Measurements from ENCODE around the gene NKG7.

NKG7 gene

DNA sequence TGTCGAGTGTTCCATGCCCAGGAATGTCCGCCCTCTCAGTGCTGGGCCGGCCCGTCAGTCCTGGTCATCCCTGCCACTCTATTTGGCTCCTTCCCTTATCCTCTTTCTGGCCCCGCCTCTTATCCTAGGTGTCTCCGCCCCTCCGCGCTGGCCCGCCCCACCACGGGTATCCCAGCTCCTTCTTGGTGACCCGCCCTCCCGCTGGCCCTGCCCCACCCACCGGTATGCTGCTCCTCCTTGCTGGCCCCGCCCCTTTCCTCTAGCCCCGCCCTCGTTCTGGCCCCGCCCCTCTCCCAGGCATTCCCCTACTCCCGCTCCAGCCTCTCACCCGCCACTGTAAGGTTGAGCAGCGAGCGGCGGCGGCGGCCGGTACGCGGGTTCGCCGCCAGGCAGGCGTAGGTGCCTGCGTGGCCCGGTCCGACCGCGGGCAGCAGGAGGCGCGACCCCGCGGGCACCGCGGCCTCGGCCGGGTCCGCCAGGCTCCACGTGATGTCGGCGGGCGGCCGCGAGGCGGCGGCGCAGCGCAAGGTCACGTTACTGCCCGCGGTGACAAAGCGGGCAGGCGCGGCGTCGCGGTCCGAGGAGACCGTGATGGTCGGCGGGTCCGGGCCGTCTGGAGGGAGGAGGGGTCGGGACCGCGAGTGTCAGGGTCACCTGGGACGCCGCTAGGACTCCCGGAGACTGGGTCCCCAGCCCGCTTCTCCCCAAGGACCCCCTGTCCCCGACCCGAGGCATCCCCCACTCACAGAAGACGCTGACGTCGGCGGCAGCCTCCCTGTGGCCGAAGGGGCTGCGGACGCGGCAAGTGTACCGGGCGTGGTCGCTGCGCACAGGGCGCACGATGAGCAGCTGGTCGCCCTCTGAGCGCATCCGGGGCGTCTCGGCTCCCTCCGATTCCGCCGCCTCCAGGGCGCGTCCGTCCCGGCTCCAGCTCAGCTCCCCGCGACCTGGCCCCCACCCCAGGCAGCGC is 32.5 kb downstream of the NKG7 start:
- Histone ChIP-seq H3K36me3 (peaks cover 4 to 10% (median 5%) of the 10 kb centered on the region in 11 experiments; a peak in 17 of 22 replicates), H4K20me1 (peaks cover 0 to 5% (median 0%) of the 10 kb centered on the region in 11 experiments; a peak in 1 of 22 replicates), H3K4me3 (peak overlapping the region; percentile 59 to 77 (median 68)), H3K4me1 (peaks cover 21 to 43% (median 34%) of the 10 kb centered on the region in 10 experiments; a peak in 19 of 20 replicates), H3K27ac (peak overlapping the region; percentile 60 to 85 (median 76); a peak in 20 of 22 replicates), H3K27me3 (peaks cover 0 to 19% (median 11%) of the 10 kb centered on the region in 11 experiments; a peak in 18 of 22 replicates), H3K9me3 (replicated peaks in 1 of 11) (no peaks in the 10 kb centered on the region), H3K9ac (peak overlapping the region; percentile 66 to 85 (median 80)), H3K4me2 (peak overlapping the region; percentile 86 to 98 (median 95))
- TF ChIP-seq Cebpa-rat (IDR thresholded peaks at IDR 0.05): no peak

- peaks cover 14 to 36% (median 28%) of the 10 kb centered on the region in 10 experiments; a peak in 18 of 20 replicates for H3K4me1 ChIP-seq
- H3K4me3 ChIP-seq: peak overlapping the region; percentile 59 to 77 (median 68)
- no peaks in the 10 kb centered on the region for H3K9me3 ChIP-seq (replicated peaks in 1 of 11)
- peaks cover 0 to 19% (median 11%) of the 10 kb centered on the region in 11 experiments; a peak in 18 of 22 replicates for H3K27me3 ChIP-seq
- H3K4me2 ChIP-seq: peak overlapping the region; percentile 78 to 98 (median 91)
- TF ChIP-seq Cebpa-rat (IDR thresholded peaks at IDR 0.05): no peak
- H3K36me3 ChIP-seq: peaks cover 0 to 4% (median 0%) of the 10 kb centered on the region in 11 experiments; a peak in 2 of 22 replicates
- peak overlapping the region in 10 of 11 experiments; percentile 44 to 77 (median 68); a peak in 18 of 22 replicates for H3K27ac ChIP-seq
- peaks cover 0 to 5% (median 0%) of the 10 kb centered on the region in 11 experiments; a peak in 1 of 22 replicates for H4K20me1 ChIP-seq
- H3K9ac ChIP-seq: peak overlapping the region; percentile 53 to 83 (median 75); a peak in 21 of 22 replicates
These were observed 33.2 kb downstream of the NKG7 start for GRCh38 chr19:51339313-51339686.

GRCh38 chr19:51338563-51339312 is 33.7 kb downstream of the NKG7 start:
- Histone ChIP-seq H3K9ac (peak overlapping the region; percentile 53 to 83 (median 75)), H3K4me3 (peak overlapping the region; percentile 59 to 77 (median 68)), H3K4me2 (peak overlapping the region; percentile 78 to 98 (median 91)), H3K4me1 (peaks cover 11 to 31% (median 26%) of the 10 kb centered on the region in 10 experiments; a peak in 17 of 20 replicates), H3K27me3 (peaks cover 0 to 19% (median 11%) of the 10 kb centered on the region in 11 experiments; a peak in 18 of 22 replicates), H3K9me3 (replicated peaks in 1 of 11) (0 out of 22 replicates have a peak, but pooled peaks cover 0 to 4% (median 0%) of the 10 kb centered on the region in 11 experiments), H4K20me1 (peaks cover 0 to under 1% (median 0%) of the 10 kb centered on the region in 11 experiments; a peak in 1 of 22 replicates), H3K27ac (peak overlapping the region in 10 of 11 experiments; percentile 44 to 77 (median 68); a peak in 19 of 22 replicates), H3K36me3 (no peaks in the 10 kb centered on the region)
- no peak for TF ChIP-seq Cebpa-rat (IDR thresholded peaks at IDR 0.05)

GRCh38 chr19:51337861-51338562 is 34.4 kb downstream of the NKG7 start:
- Histone ChIP-seq H3K27ac (peak overlapping the region in 9 of 11 experiments; percentile 51 to 77 (median 73); a peak in 18 of 22 replicates), H4K20me1 (no peaks in the 10 kb centered on the region), H3K9me3 (replicated peaks in 1 of 11) (0 out of 22 replicates have a peak, but pooled peaks cover 0 to 6% (median 0%) of the 10 kb centered on the region in 11 experiments), H3K27me3 (peaks cover 0 to 19% (median 11%) of the 10 kb centered on the region in 11 experiments; a peak in 18 of 22 replicates), H3K36me3 (no peaks in the 10 kb centered on the region), H3K4me3 (peak overlapping the region; percentile 59 to 77 (median 68); a peak in 19 of 20 replicates), H3K9ac (peak overlapping the region; percentile 53 to 83 (median 75); a peak in 21 of 22 replicates), H3K4me2 (peak overlapping the region; percentile 78 to 98 (median 91)), H3K4me1 (peaks cover 9 to 30% (median 25%) of the 10 kb centered on the region in 10 experiments; a peak in 17 of 20 replicates)
- no peak for TF ChIP-seq Cebpa-rat (IDR thresholded peaks at IDR 0.05)

DNA sequence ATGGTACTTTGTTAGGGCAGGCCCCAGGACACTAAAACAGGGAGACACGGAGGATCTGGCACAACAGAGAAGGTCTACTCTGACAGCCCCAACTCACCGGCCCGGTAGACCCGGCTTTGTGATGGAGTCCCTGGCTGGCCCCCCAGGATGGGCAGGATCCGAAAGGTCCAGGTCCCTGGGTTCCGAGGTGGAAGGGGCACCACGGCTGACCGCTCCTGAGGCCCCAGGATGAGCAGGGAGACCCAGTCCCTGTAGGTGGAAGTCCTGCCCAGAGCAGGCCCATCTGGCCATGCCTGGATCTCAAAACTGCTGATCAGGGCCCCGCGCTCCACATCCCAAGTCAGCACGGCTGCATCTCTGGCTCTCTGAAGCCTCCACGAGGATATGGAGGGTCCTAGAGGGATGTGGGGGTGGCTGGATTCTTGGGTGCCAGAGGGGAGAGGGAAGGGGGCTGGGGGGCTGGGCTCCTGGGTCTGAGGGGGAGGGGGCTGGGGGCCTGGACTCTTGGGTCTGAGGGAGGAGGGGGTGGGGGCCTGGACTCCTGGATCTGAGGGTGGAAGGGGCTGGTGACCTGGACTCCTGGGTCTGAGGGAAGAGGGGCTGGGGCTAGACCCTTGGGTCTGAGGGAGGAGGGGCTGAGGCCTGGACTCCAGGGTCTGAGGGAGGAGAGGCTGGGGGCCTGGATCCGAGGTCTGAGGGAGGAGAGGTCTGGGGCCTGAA is 35.2 kb downstream of the NKG7 start:
- peak overlapping the region in 1 of 11 experiments; percentile 73; a peak in 1 of 22 replicates for H3K27ac ChIP-seq
- H3K27me3 ChIP-seq: peaks cover 0 to 19% (median 11%) of the 10 kb centered on the region in 11 experiments; a peak in 18 of 22 replicates
- H3K4me2 ChIP-seq: no peak overlapping the region
- H4K20me1 ChIP-seq: no peaks in the 10 kb centered on the region
- peaks cover 0 to 7% (median 0%) of the 10 kb centered on the region in 11 experiments; a peak in 1 of 22 replicates for H3K9me3 ChIP-seq (replicated peaks in 1 of 11)
- TF ChIP-seq Cebpa-rat (IDR thresholded peaks at IDR 0.05): no peak
- H3K36me3 ChIP-seq: peaks cover 0 to 3% (median 0%) of the 10 kb centered on the region in 11 experiments; a peak in 1 of 22 replicates
- peaks cover 5 to 27% (median 22%) of the 10 kb centered on the region in 10 experiments; a peak in 17 of 20 replicates for H3K4me1 ChIP-seq
- H3K9ac ChIP-seq: peak overlapping the region in 2 of 11 experiments; percentile 78; a peak in 1 of 22 replicates
- H3K4me3 ChIP-seq: no peak overlapping the region

DNA sequence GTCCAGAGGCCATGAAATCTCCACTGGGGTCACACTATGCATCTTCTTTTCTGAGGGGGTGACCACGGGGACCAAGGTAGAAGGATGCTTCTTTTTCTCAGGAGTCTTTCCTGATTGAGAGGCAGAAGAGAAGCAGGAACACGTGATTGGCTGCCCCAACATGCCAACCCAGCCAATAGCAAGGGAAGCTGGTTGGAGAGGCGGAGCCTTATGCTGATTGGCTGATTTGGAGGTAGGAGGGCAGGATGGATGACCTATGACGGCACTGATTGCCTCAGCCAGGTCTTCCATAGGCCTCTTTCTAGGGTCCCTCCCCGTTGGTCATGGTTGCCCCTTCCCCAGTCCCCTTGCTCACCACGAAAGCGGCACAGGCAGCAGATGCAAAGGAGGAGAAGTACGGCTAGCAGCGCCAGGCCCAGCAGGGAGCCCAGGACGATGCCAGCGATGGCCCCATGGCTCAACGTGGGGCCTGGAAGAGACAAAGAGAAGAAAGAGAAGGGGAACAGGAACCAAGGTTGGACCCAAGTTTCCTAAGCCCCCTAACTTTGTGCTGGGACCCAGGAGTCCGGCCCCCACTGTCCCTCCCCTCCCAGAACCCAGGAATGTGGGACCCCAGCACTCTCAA is 38.5 kb downstream of the NKG7 start:
- TF ChIP-seq Cebpa-rat (IDR thresholded peaks at IDR 0.05): no peak
- Histone ChIP-seq H3K4me3 (no peak overlapping the region), H3K27ac (no peak overlapping the region), H3K4me2 (no peak overlapping the region), H3K9me3 (replicated peaks in 1 of 11) (peaks cover 8 to 27% (median 15%) of the 10 kb centered on the region in 11 experiments), H3K27me3 (no peaks in the 10 kb centered on the region; a peak in 2 of 22 replicates), H3K9ac (no peak overlapping the region), H4K20me1 (no peaks in the 10 kb centered on the region), H3K36me3 (peaks cover 4 to 17% (median 7%) of the 10 kb centered on the region in 11 experiments; a peak in 12 of 22 replicates), H3K4me1 (peaks cover 5 to 10% (median 8%) of the 10 kb centered on the region in 10 experiments; a peak in 14 of 20 replicates)

DNA sequence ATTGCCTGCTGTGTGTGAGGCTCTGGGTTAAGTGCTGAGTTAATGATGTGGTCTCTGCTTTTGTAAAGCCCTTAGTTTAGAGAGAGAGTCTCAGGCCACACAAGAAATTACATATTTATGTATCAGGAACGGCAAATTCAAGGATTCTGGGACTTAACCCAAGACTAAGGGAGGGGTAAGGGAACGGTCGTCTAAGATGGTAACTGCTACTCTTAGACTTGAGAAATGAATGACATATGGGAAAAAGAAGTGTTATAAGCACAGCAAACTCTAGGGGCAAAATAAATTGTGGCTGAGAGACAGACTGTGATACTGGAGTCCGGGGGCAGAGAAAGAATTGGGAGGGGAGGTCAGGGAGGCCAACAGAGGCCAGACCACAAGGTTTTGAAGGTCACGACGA is 40.7 kb downstream of the NKG7 start:
- peaks cover 4 to 17% (median 7%) of the 10 kb centered on the region in 11 experiments; a peak in 12 of 22 replicates for H3K36me3 ChIP-seq
- peaks cover 0 to 7% (median 0%) of the 10 kb centered on the region in 10 experiments; a peak in 4 of 20 replicates for H3K4me1 ChIP-seq
- H3K4me3 ChIP-seq: no peak overlapping the region
- H3K9me3 ChIP-seq (replicated peaks in 1 of 11): peaks cover 8 to 35% (median 15%) of the 10 kb centered on the region in 11 experiments
- H3K4me2 ChIP-seq: no peak overlapping the region
- H4K20me1 ChIP-seq: no peaks in the 10 kb centered on the region
- H3K27ac ChIP-seq: no peak overlapping the region
- no peak overlapping the region for H3K9ac ChIP-seq
- no peak for TF ChIP-seq Cebpa-rat (IDR thresholded peaks at IDR 0.05)
- peaks cover 20 to 22% (median 22%) of the 10 kb centered on the region in 11 experiments for H3K27me3 ChIP-seq
